Vagina (tissue), 2 donors: ENCODE data around the gene MTMR4.

ENCODE experiments used
- POLR2A ChIP-seq, 2 donors: fragments of 450-650 bp; IDR thresholded peaks; one replicate each; pipeline ENCODE4 v1.6.1; 2017; ENCODE audit warnings: antibody characterized with exemption in 2 of 2, mild to moderate bottlenecking in 2 of 2, moderate library complexity in 2 of 2
- TF ChIP-seq, protein P1 (sequence below), 3 experiments: fragments of 450-650 bp in 2 of 3; fragments of 200-600 bp in 1 of 3; sonication (generic) in 1 of 3; IDR thresholded peaks; one replicate each; pipeline ENCODE4 v1.5.1; 2017 to 2019; ENCODE audit warnings: antibody characterized with exemption in 3 of 3, mild to moderate bottlenecking in 2 of 3, moderate library complexity in 2 of 3

DNA sequence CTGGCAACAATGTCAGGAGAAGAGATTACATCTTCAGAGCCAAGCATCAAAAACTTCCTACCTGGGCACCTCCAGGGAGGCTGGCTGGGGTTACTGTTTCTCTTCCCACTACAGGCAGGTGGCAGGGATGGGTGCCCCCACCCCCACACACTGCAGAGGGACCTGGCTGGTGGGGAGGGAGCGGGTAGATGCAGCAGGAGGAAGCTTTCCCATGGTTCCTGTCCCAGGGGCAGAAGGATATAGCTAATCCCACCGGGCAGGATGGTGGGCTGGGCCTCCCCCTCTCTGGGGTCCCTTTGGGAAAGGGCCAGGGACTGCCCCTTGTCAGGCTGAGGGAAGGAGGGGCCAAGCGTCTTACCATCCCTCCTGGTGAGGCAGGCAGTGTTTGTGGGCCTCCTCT lies 16.7 kb upstream of the MTMR4 start:
- TF ChIP-seq, protein P1, sequence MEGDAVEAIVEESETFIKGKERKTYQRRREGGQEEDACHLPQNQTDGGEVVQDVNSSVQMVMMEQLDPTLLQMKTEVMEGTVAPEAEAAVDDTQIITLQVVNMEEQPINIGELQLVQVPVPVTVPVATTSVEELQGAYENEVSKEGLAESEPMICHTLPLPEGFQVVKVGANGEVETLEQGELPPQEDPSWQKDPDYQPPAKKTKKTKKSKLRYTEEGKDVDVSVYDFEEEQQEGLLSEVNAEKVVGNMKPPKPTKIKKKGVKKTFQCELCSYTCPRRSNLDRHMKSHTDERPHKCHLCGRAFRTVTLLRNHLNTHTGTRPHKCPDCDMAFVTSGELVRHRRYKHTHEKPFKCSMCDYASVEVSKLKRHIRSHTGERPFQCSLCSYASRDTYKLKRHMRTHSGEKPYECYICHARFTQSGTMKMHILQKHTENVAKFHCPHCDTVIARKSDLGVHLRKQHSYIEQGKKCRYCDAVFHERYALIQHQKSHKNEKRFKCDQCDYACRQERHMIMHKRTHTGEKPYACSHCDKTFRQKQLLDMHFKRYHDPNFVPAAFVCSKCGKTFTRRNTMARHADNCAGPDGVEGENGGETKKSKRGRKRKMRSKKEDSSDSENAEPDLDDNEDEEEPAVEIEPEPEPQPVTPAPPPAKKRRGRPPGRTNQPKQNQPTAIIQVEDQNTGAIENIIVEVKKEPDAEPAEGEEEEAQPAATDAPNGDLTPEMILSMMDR (IDR thresholded peaks at IDR 0.05), result no peak
- no peak for TF ChIP-seq POLR2A (IDR thresholded peaks at IDR 0.05)
